ENCODE data around the gene ATXN1.

The ATXN1 gene

DNA sequence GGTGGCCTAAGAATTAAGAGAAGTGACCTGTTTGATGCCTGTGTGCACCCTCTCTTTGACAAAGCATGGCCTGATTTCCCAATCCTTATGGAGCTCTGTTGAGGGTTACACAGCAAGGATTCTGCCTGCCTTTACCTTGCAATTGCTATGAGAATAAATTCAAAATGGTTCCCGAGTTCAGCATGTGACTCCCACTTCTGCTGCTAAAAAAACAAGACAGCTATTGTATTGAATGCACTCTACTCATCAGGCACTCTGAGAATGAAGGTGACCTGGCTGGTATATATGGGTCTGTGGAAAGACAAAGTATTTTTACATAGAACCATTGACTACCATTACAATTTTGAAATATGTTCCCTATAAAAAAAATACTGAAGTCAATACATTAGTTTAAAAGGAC is 190.3 kb downstream of the ATXN1 start:
- POLR2A ChIA-PET: no interaction called here
- no peak for DNase-seq (ENCODE audit: extremely low spot score)
- CTCF ChIA-PET: no interaction called here
- TF ChIP-seq ELF4 (IDR thresholded peaks at IDR 0.05): no peak

GRCh38 chr6:16570221-16570553 is 191.1 kb downstream of the ATXN1 start:
- POLR2A ChIA-PET: no interaction called here
- TF ChIP-seq FOXM1 (IDR thresholded peaks at IDR 0.05; ENCODE audit: borderline replicate concordance) (no peak), ELF4 (IDR thresholded peaks at IDR 0.05) (no peak), L3MBTL2 (conservative IDR thresholded peaks at IDR 0.05) (no peak), FOXK2 (IDR thresholded peaks at IDR 0.05) (no peak), ARNT (IDR thresholded peaks at IDR 0.05) (no peak), LEF1 (IDR thresholded peaks at IDR 0.05; ENCODE audit: borderline replicate concordance) (no peak), SUZ12 (IDR thresholded peaks at IDR 0.05) (no peak)

GRCh38 chr6:16568128-16568527 is 193.1 kb downstream of the ATXN1 start:
- CTCF ChIA-PET: no interaction called here

More at GRCh38 chr6:16570221-16570553, 191.1 kb downstream of the ATXN1 start:
- DNase-seq (ENCODE audit: extremely low spot score): no peak
- CTCF ChIA-PET: no interaction called here

GRCh38 chr6:16567071-16567470 is 194.2 kb downstream of the ATXN1 start:
- ChIA-PET POLR2A (no interaction called here), CTCF (no interaction called here)
- no peak for TF ChIP-seq ZNF384 (IDR thresholded peaks at IDR 0.05)
- TF ChIP-seq L3MBTL2 (conservative IDR thresholded peaks at IDR 0.05): no peak
- no peak for TF ChIP-seq FOXK2 (IDR thresholded peaks at IDR 0.05)
- TF ChIP-seq HDGF (IDR thresholded peaks at IDR 0.05; ENCODE audit: borderline replicate concordance): no peak
- no peak for TF ChIP-seq TARDBP (IDR thresholded peaks at IDR 0.05)
- TF ChIP-seq SUZ12 (IDR thresholded peaks at IDR 0.05): no peak
- no peak for TF ChIP-seq FOXM1 (IDR thresholded peaks at IDR 0.05; ENCODE audit: borderline replicate concordance)
- TF ChIP-seq BHLHE40 (IDR thresholded peaks at IDR 0.05; ENCODE audit: borderline replicate concordance): no peak
- TF ChIP-seq ELF4 (IDR thresholded peaks at IDR 0.05): no peak
- no peak for TF ChIP-seq PKNOX1 (IDR thresholded peaks at IDR 0.05)
- DNase-seq (ENCODE audit: extremely low spot score): no peak

More at GRCh38 chr6:16568128-16568527, 193.1 kb downstream of the ATXN1 start:
- DNase-seq (ENCODE audit: extremely low spot score): no peak
- POLR2A ChIA-PET: no interaction called here
- no peak for TF ChIP-seq FOXM1 (IDR thresholded peaks at IDR 0.05; ENCODE audit: borderline replicate concordance)
- TF ChIP-seq TARDBP (IDR thresholded peaks at IDR 0.05): no peak
- no peak for TF ChIP-seq SUZ12 (IDR thresholded peaks at IDR 0.05)

DNA sequence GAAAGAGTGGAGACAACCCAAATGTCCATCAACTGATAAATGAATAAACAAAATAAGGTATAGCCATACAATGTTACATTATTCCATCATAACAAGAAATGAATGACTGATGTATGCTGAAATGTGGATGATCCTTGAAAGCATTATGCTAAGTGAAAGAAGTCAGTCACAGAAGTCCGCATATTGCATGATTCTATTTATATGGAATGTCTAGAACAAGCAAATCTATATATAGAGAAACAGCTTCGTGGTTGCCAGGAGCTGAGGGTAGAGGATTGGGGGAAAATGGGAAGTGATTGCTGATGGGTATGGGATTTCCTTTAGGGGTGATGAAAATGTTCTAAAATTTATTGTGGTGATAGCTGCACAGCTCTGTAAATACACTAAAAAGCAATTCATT is 196.8 kb downstream of the ATXN1 start:
- POLR2A ChIA-PET: no interaction called here

DNA sequence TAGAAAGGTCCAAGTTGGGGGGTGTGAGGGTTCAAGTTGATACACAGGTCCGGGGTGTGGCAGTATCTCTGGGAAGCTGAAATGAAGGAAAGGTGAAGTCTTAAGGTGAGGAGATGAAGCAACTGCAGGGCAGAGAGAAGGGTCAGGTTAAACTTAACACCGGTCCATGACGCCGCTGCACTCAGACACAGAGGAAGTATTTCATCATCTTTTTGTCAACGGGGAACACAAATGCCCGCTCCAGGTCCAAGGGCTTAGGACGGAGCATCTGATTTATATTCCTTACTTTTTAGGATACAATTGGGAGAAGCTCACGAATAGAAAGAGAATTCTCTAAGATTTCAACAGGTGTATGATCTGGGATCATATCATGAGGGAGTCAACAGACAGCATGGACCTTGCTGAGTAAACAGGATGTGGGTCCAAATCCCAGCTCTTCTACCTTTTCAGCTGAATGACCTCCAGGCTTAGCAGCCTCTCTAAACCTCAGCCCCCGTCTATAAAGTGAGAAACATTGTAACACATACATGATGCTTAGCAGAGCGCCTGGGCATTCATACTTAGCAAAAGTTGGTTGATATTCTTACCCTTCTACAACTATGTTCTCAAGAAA is 197.5 kb downstream of the ATXN1 start:
- POLR2A ChIA-PET: no interaction called here
- CTCF ChIA-PET: no interaction called here
- DNase-seq (ENCODE audit: extremely low spot score): no peak
- no peak for TF ChIP-seq SUZ12 (IDR thresholded peaks at IDR 0.05)
- no peak for TF ChIP-seq FOXM1 (IDR thresholded peaks at IDR 0.05; ENCODE audit: borderline replicate concordance)

More for the DNA sequence above, 196.8 kb downstream of the ATXN1 start:
- no peak for TF ChIP-seq NFRKB (IDR thresholded peaks at IDR 0.05)
- no peak for TF ChIP-seq HDGF (IDR thresholded peaks at IDR 0.05; ENCODE audit: borderline replicate concordance)
- no peak for TF ChIP-seq FOXA1 (IDR thresholded peaks at IDR 0.05)
- TF ChIP-seq FOXK2 (IDR thresholded peaks at IDR 0.05): no peak
- no peak for TF ChIP-seq FOXM1 (IDR thresholded peaks at IDR 0.05; ENCODE audit: borderline replicate concordance)
- TF ChIP-seq ARNT (IDR thresholded peaks at IDR 0.05): no peak
- no peak for TF ChIP-seq ZNF384 (IDR thresholded peaks at IDR 0.05)
- TF ChIP-seq L3MBTL2 (conservative IDR thresholded peaks at IDR 0.05): no peak
- TF ChIP-seq SUZ12 (IDR thresholded peaks at IDR 0.05): no peak
- no peak for TF ChIP-seq PKNOX1 (IDR thresholded peaks at IDR 0.05)
- DNase-seq (ENCODE audit: extremely low spot score): no peak
- CTCF ChIA-PET: no interaction called here

DNA sequence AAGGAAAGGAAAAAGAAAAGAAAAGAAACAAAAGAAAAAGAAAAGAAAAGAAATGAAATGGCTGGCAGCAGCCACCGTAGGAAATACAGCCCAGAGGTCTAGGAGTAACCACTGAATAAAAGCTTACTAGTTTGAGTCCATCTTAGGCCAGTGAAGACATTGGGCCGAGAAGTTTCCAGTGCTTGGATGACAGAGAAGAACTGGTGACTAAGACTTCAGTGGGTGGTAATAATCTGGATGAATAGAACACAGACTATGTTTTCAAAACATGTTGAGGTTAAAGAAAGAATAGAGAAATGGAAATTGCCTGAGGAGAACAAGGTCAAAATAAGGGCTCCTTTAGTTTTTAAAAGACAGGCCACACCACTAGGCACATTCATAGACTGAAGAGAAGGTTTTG is 198.8 kb downstream of the ATXN1 start:
- TF ChIP-seq BHLHE40 (IDR thresholded peaks at IDR 0.05; ENCODE audit: borderline replicate concordance): no peak
- no peak for TF ChIP-seq HDGF (IDR thresholded peaks at IDR 0.05; ENCODE audit: borderline replicate concordance)
- TF ChIP-seq CTBP1 (IDR thresholded peaks at IDR 0.05; ENCODE audit: borderline replicate concordance): no peak
- no peak for TF ChIP-seq L3MBTL2 (conservative IDR thresholded peaks at IDR 0.05)
- no peak for TF ChIP-seq ELF4 (IDR thresholded peaks at IDR 0.05)
- no peak for TF ChIP-seq LEF1 (IDR thresholded peaks at IDR 0.05; ENCODE audit: borderline replicate concordance)
- ChIA-PET CTCF (no interaction called here), POLR2A (no interaction called here)
- no peak for DNase-seq (ENCODE audit: extremely low spot score)

DNA sequence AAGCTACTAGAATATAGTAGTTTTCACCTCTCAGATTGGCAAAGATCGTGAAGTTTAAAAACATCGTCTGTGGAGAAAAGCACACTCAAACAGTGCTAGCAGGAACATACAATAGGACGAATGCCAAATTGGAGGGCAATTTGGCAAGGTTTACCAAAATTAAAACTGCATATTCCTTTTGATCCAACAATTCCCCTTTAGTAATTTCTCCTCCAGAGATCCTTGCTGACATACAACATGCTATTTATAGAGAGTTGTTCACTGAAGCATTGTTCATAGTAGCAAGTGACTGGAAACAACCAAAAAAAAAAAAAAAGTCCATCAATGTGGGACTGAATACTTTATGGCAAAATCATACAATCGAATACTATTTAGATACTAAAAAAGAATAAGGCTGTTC is 202.2 kb downstream of the ATXN1 start:
- ChIA-PET CTCF (no interaction called here), POLR2A (no interaction called here)
- DNase-seq (ENCODE audit: extremely low spot score): no peak
- TF ChIP-seq HDGF (IDR thresholded peaks at IDR 0.05; ENCODE audit: borderline replicate concordance) (no peak), SP1 (IDR thresholded peaks at IDR 0.05) (no peak), ARNT (IDR thresholded peaks at IDR 0.05) (no peak), FOXK2 (IDR thresholded peaks at IDR 0.05) (no peak), TARDBP (IDR thresholded peaks at IDR 0.05) (no peak), NFRKB (IDR thresholded peaks at IDR 0.05) (no peak), CTBP1 (IDR thresholded peaks at IDR 0.05; ENCODE audit: borderline replicate concordance) (no peak), SUZ12 (IDR thresholded peaks at IDR 0.05) (no peak), L3MBTL2 (conservative IDR thresholded peaks at IDR 0.05) (no peak), PKNOX1 (IDR thresholded peaks at IDR 0.05) (no peak), FOXA1 (IDR thresholded peaks at IDR 0.05) (no peak), ELF4 (IDR thresholded peaks at IDR 0.05) (no peak), LEF1 (IDR thresholded peaks at IDR 0.05; ENCODE audit: borderline replicate concordance) (no peak), BHLHE40 (IDR thresholded peaks at IDR 0.05; ENCODE audit: borderline replicate concordance) (no peak), FOXM1 (IDR thresholded peaks at IDR 0.05; ENCODE audit: borderline replicate concordance) (no peak)

All from HEK293T (cell line).